GM19099 (cell line): ENCODE results near the gene RFTN2.

Source experiments
- POLR2A ChIP-seq: IDR thresholded peaks from 3 replicates; pipeline ENCODE4 v1.6.1; 2011; ENCODE audit warnings: low read depth; ENCODE audit not compliant: insufficient read length; ENCODE audit errors: extremely low read depth

RFTN2 gene

GRCh38 chr2:197626965-197627625 lies 48.3 kb downstream of the RFTN2 start:
- no peak for TF ChIP-seq POLR2A

- no peak for TF ChIP-seq POLR2A
These were observed 55.3 kb downstream of the RFTN2 start for GRCh38 chr2:197620133-197620532.

DNA sequence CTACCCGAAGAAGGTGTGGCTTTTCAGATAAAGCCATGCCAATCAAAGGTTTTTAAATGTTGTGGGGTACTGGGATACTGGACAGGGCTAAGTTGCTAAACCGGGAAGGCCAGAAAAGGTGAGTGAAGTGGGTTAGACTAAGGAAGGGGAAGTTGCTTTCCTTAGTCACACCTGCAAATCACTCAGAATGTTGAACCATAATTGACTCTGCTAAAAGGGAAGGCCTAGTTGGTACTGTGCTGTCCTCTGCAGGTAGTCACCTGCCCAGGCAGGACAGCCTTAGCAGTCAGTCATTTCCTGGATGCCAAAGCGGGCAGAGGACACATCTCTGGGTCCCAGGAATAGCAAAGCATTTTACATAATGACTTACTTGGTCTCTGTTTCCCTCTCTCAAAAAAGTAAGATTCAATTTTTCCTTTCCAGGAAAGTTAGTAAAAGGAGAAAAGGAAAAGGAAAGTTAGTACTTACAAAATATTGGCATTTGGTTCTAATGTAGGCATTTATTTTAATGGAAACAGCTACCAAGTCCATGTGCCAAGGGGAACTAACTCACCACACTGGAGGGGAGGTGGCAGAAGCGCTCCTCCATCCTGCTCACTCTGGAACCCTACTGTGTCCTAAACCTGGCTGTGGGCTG lies 60.3 kb downstream of the RFTN2 start:
- TF ChIP-seq POLR2A, result no peak

GRCh38 chr2:197614532-197614931 lies 60.9 kb downstream of the RFTN2 start:
- TF ChIP-seq POLR2A, result no peak

DNA sequence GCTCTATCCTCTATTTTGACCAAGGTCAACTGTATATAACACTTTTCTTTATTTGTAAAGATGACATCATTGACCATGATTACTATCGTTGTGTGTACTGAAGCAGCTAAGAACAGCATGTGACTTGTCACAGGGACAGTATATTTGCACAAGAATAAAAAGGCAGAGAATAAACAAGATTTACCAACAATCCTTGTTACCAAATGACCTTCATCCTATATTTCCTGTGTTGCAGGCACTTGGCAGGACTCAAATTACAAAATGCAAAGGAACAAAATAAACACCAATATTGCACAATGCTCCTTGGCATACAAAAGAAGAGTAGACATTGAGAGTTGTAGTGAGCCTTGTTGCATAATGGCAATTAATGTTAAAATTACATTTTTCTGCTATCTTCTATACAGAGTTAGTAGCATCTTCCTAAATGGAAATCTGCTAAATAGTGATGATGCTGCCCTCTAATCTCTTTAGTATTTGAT lies 61.8 kb downstream of the RFTN2 start:
- TF ChIP-seq POLR2A, result no peak

DNA sequence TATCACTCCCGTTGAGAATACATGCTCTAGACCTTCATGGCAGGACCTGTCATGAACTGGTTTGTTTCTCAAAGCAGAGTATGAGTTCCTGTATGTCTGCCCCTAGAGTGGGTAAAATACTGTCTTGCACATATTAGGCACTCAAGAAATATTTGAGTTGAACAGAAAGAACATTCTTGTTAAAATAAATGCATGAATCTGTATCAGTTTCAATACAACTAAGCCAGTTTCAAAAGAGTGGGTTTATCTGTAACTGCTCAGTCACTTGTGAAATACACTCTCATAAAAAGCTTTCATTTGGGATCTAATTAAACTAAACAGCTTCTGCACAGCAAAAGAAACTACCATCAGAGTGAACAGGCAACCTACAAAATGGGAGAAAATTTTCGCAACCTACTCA lies 69.2 kb downstream of the RFTN2 start:
- no peak for TF ChIP-seq POLR2A

- no peak for TF ChIP-seq POLR2A
These were observed 71.1 kb downstream of the RFTN2 start for GRCh38 chr2:197604117-197604860.

DNA sequence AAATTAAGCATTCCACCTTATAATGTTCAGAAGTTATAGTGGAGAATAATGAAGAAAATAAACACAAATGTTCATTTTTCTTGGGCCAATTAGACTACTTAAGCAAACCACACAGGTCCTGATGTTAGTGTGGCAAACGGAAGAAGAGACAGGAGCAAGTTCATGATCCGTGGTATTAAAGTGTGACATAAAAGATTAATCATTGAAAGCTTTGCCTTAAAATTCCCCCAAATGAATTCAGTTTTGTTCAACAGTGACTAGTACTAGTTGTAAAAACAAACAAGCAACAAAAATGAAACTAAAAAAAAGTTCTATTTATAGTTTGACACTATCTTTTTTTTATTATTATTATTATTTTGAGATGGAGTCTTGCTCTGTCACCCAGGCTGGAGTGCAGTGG lies 73.7 kb downstream of the RFTN2 start:
- TF ChIP-seq POLR2A, result no peak

DNA sequence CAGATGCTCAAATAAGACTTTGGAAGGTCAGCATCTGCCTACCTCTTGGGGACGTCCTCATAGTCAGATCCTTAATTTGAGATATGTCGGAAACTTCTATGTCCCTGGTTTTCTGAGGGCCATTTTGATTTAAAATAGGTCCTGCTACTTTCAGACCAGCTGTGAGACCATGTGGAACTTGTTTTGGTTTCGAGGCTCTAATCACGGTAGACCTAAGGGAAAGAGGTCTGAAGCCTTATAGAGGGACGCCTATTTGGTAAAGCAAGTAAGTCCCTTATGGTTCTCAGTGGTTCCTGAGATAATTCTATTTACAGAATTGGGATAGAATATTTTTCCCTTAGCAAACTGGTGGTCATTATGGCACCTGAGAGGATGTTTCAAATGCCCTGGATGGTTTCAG lies 75.1 kb downstream of the RFTN2 start:
- TF ChIP-seq POLR2A, result no peak

GRCh38 chr2:197599285-197599965 lies 76.0 kb downstream of the RFTN2 start:
- no peak for TF ChIP-seq POLR2A

DNA sequence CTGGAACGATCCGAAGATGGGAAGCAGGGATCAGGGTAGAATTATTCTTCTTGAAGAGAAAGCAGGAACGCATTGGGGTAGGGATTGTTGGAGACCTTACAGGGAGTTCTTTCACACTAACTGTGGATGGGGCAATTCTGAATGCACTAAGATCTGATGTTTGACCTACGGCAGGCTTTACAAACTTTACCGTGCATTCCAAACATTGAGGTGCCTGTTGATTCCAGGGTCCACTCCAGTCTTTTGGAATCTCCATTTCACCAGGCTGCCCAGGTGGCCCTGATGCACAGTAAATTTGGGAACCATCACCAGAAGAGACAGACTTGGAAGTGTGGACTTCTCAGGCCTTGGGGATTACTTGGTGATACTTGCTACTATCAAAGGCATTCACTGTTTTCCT lies 76.9 kb downstream of the RFTN2 start:
- no peak for TF ChIP-seq POLR2A

GRCh38 chr2:197597166-197597565 lies 78.2 kb downstream of the RFTN2 start:
- no peak for TF ChIP-seq POLR2A

- no peak for TF ChIP-seq POLR2A
These were observed 78.6 kb downstream of the RFTN2 start for GRCh38 chr2:197596766-197597165.

- TF ChIP-seq POLR2A, result no peak
These were observed 83.9 kb downstream of the RFTN2 start for GRCh38 chr2:197591339-197592072.

GRCh38 chr2:197577446-197577845 lies 97.9 kb downstream of the RFTN2 start:
- TF ChIP-seq POLR2A, result no peak

DNA sequence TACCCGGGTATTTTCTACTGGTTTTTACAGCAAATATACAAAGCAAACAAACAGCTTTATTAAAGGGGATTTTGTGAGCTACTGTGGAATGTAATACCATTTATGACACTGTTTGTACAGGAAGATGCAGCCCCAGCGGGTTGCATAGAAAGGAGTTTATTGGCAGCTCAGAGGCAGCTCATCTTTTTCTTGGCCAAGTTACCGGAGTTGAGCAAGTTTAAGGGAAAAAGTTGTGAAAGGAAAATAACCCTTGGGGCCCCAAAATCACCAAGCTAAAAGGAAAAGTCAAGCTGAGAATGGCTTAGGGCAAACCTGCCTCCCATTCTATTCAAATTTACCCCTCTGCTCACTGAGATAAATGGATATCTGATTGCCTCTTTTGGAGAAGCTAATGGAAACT lies 98.8 kb downstream of the RFTN2 start:
- no peak for TF ChIP-seq POLR2A

DNA sequence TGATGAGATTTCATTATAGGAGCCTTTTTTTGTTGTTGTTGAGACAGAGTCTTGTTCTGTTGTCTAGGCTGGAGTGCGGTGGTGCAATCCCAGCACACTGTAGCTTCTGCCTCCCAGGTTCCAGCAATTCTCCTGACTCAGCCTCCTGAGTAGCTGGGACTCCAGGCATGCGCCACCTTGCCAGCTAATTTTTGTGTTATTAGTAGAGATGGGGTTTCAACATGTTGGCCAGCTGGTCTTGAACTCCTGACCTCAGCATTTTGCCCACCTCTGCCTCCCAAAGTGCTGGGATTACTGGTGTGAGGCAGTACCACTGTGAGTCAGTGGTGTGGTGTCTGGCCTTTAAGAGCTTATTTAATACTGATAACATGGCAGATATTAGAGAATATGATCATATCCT lies 99.4 kb downstream of the RFTN2 start:
- no peak for TF ChIP-seq POLR2A
